ENCODE measurements around the gene CACHD1. TPM values are rescaled to one million over a fixed set of nuclear protein-coding genes. Genes with fewer than 3 reads are reported as not detected.

The CACHD1 gene
- total and polyA plus RNA-seq, 2 of the 4 experiments (the other 2 are of a cell fraction) = 2.9 to 5.9 TPM

GRCh38 chr1:64527165-64527564, 57.2 kb downstream of the CACHD1 start:
- no peak overlapping the region for H4K8ac ChIP-seq (ENCODE audit: low read depth in 2 of 2, low read length in 2 of 2)
- ATAC-seq (ENCODE audit: low read depth) (no peak), DNase-seq (no peak)
- H3K79me1 ChIP-seq (ENCODE audit: low read depth in 1 of 2, low read length in 2 of 2) = no peaks in the 10 kb centered on the region; a peak in 1 of 4 replicates
- 0 out of 2 replicates have a peak, but pooled peaks cover 3% of the 10 kb centered on the region for H3K4me1 ChIP-seq (ENCODE audit: control insufficient read depth, insufficient read depth, low read length)
- H3K36me3 ChIP-seq (ENCODE audit: control insufficient read depth, insufficient read depth, low read length) = no peaks in the 10 kb centered on the region
- intact Hi-C loops (cut with micrococcal nuclease) (no loop called here), in situ Hi-C loops (cut with MboI; ENCODE audit: low sequenced_read_pairs) (no loop called here), dilution Hi-C loops (cut with HindIII; ENCODE audit: low sequenced_read_pairs, unreplicated experiment) (no loop called here)
- no peak overlapping the region for H2BK5ac ChIP-seq (ENCODE audit: low read depth, low read length, poor library complexity, severe bottlenecking)
- no peak overlapping the region for H3K4me3 ChIP-seq (ENCODE audit: insufficient read depth, low read depth, low read length)
- no peak overlapping the region for H4K91ac ChIP-seq (ENCODE audit: insufficient read depth, low read depth, low read length)
- H3K14ac ChIP-seq (replicated peaks; ENCODE audit: low read depth, low read length) = peak overlapping the region; percentile 78; the same call in 1 of the 2 replicates
- BruUV-seq (replicated peaks) = no TSS peak
- no peak overlapping the region for H3K4ac ChIP-seq (ENCODE audit: low read depth, low read length)
- no peaks in the 10 kb centered on the region; the same call in 1 of the 2 replicates for H3K9me1 ChIP-seq (ENCODE audit: insufficient read depth, low read length)
- no peak overlapping the region for H2BK15ac ChIP-seq (ENCODE audit: low read depth, low read length)
- WGBS, 2 experiments (ENCODE audit: extremely low coverage in 2 of 2, insufficient read length in 1 of 2) = 40% methylated on average over 1 of the region's 10 CpGs; no CpG with 5 or more reads in 1 of the 2 experiments
- no peak overlapping the region for H3K56ac ChIP-seq (ENCODE audit: extremely low read depth, insufficient read depth, low read length)
- H3K27ac ChIP-seq (ENCODE audit: insufficient read depth, low read length) = no peak overlapping the region
- H2AK9ac ChIP-seq (replicated peaks; ENCODE audit: low read depth, low read length, poor library complexity) = no peak overlapping the region
- no peak overlapping the region for H2AK5ac ChIP-seq (ENCODE audit: low read depth, low read length)
- H3K9ac ChIP-seq (ENCODE audit: low read depth, low read length) = no peak overlapping the region
- H2AFZ ChIP-seq (replicated peaks; ENCODE audit: low read length, poor library complexity) = no peak overlapping the region
- 0 out of 2 replicates have a peak, but pooled peaks have one; percentile 11 for TF ChIP-seq CEBPB (IDR thresholded peaks at IDR 0.05; ENCODE audit: low read depth, low read length)
- TF ChIP-seq SMC3 (IDR thresholded peaks at IDR 0.05; ENCODE audit: low read depth, low read length) = no peak
- CTCF ChIA-PET = interaction anchor here (0.5 kb wide), 1 partner anchor 116 kb away, joined by 3 read pairs; no protein-coding TSS in a partner anchor
- H4K5ac ChIP-seq (ENCODE audit: low read depth, low read length) = no peak overlapping the region
- no peak overlapping the region for H3K18ac ChIP-seq (ENCODE audit: low read depth, low read length)
- H2BK20ac ChIP-seq (ENCODE audit: low read depth, low read length) = no peak overlapping the region
- H2BK120ac ChIP-seq (ENCODE audit: low read depth, low read length) = no peak overlapping the region
- H3K4me2 ChIP-seq (ENCODE audit: low read depth, low read length) = no peak overlapping the region
- H3K9me3 ChIP-seq (ENCODE audit: control insufficient read depth, insufficient read depth, low read length) = no peaks in the 10 kb centered on the region
- no peaks in the 10 kb centered on the region for H4K20me1 ChIP-seq (ENCODE audit: insufficient read depth, low read length)
- no peaks in the 10 kb centered on the region for H3K27me3 ChIP-seq (ENCODE audit: control insufficient read depth, insufficient read depth, low read length)
- POLR2A ChIA-PET (ENCODE audit: unreplicated experiment) = no interaction called here
- no peak overlapping the region for H3K23ac ChIP-seq (ENCODE audit: low read depth, low read length)
